ENCODE data around the gene EP400.
A peak's percentile ranks its signal among the peaks of the same experiment; 100 is the strongest.
"Not testable (repeated sequence)": the region's sequence is repeated elsewhere in the genome, so short reads cannot be mapped to it uniquely, and the experiment has no call there.

EP400 gene

DNA sequence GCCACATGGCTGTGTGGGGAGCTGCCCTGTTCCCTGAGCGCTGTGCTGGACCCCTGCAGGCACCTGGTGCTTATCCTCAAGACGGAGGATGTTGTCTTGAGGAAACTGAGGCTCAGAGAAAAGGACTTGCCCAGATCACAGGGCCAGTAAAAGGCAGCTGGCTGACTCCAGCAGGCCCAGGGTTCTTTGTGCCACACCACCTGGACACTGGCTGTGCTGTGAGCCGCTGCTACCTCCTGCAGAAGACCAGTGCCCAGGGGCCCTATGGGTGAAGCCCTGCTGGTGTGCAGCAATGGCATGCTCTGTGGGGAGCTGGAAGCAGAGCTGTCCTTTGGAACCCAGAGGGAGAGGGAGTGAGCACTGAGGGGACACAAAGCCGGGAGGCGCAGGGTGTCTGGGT lies 118.5 kb downstream of the EP400 start:
- no peak for DNase-seq (ENCODE audit: low spot score)

DNA sequence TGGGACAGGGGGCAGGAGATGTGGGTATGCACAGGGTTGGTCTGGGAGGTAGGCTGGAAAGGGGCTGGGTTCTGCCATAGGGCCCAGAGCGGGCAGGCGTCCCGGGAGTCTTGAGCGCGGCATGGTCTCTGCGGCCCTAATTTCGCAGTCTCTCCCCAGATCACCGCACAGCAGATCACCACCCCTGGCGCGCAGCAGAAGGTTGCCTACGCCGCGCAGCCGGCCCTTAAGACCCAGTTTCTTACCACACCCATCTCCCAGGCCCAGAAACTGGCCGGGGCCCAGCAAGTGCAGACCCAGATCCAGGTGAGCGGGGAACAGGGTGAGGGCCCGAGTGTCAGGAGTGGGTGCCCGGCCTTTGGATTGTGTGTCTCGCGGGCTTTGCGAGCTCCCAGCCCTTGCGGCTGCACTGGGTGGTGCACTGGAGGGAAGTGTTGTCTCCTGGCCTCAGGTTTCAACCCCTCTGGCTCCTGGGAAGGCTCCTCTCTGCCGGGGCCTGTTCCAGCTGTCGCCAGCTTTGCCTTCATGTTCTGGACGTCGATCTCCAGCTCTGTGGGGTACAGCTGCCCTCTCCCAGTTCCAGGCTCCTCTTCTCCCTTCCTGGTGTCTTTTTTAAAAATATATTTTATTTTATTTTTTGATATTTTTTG lies 119.7 kb downstream of the EP400 start:
- no peak for DNase-seq (ENCODE audit: low spot score)

DNA sequence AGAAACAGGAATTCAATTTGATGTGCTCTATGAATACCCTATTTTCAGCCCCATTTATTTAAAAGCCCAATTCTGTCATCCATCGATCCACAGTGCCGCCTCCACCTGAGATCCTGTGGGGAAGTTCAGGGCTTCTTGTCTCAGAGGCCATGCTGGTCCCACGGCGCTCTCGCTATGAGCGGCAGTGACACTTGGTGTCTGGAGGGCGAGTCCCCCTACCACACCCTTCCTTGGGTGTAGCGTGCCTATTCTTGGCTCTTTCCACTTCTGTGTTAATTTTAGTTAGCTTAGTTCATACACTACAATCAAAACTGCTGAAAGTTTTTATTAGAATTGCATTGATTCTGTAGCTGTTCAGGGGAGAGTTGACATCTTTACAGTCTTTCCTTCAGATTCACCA lies 120.6 kb downstream of the EP400 start:
- DNase-seq (ENCODE audit: low spot score), result no peak

DNA sequence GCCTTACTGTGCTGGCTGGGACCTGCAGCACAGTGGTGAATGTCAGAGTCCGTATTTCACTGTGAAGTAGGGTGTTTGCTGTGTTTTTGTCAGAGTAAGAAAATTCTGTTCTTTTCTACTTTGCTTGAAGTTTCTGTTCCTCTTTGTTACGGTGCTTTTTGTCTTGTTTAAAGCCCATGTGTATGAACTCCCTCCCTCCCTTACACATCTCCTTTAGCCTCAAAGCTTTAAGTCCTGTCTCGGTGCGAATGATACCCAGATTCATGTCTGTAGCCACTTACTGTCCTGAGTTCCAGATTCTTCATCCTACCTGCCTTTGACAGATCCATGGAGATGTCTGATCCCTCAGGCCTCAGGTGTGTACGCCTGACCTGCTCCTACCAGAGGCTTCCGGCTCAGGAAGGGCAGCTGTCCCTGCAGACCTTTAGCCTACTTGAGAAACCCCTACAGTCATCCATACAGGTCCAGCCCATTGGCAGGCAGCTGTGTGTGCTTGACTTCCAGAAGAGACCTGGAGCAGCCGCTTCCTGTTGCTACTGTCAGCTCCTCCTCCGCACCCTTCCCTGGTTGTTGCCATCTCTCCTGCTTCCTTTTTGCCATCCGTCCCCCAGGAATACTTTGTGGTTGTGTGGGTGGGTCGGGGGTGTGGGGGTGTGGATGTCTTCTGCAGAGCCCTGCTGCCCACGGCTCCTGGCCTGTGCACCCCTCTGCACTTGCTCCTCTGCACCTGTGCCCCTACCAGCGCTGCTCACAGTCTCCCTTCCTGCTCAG lies 121.5 kb downstream of the EP400 start:
- DNase-seq (ENCODE audit: low spot score), result no peak

DNA sequence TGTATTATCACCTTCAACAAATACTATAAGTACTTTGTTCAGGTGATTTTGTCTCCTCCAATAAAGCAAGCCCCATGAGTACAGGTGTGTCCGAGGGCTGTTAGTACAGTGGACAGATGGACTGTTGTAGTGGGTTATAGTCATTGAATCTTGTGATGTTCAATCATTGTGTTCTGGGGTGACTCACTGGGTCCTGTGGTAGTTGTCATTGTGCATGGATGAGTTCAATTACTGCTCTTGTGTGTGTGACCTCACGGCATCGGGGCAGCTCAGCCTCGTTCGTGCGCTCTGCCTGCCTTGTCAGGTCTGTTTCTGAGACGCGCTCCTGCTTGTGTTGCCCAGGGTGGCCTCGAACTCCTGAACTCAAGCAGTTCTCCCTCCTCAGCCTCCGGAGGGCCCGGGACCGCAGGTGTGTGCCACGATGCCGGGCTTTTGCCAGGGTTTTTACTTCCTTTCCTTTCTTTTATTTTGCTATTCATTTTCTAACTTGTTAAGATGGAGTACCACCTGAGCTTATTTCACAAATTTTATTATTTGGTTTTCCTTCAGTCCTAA lies 122.2 kb downstream of the EP400 start:
- no peak for DNase-seq (ENCODE audit: low spot score)

DNA sequence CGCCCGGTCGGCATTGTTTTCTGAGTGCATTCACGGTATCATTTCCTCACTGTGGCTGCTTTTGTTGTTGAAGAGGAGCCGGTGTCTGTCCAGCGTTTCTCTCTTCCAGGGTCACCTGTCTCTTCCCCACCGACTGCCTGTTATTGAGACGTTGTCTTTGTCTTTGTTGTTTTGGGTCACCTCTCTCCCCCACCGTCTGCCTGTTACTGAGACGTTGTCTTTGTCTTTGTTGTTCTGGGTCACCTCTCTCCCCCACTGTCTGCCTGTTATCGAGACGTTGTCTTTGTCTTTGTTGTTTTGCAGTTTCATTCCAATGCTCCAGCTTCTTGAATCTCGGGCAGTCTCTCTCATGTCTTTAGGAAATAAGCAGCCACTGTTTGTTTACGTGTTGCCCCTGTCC lies 124.5 kb downstream of the EP400 start:
- DNase-seq (ENCODE audit: low spot score), result no peak

DNA sequence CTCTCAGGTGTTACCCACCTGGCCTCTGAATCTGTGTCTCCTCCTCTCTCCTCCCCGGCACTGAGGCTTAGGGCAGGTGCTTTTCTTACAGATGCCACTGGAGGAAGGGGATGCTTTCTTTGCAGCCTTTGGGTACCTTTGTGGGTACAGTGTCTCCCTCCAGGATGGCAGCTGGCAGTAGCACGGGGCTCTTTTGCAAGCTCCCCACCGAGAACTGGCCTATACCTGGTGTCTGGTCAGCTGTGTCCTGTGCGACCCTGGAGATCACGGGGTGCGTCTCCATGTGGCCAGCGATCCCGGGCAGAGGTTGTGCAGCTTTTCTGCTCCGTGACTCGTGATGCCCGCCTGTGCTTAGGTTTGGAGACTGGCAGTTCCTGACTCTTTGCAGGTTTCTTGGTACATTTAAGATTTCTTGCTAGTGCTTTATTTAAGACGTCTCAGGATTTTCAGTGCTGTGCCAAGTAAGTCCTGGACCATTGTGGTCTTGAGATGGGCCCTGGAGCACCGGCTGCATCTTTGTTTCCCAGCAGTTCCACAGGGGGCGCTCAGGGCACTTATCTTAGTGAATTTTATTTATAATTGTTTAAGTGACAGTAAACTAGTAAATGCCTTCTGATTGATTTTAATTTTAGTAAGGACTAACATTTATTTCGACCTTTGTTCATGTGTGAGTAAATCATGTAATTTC lies 125.4 kb downstream of the EP400 start:
- DNase-seq (ENCODE audit: low spot score), result no peak

DNA sequence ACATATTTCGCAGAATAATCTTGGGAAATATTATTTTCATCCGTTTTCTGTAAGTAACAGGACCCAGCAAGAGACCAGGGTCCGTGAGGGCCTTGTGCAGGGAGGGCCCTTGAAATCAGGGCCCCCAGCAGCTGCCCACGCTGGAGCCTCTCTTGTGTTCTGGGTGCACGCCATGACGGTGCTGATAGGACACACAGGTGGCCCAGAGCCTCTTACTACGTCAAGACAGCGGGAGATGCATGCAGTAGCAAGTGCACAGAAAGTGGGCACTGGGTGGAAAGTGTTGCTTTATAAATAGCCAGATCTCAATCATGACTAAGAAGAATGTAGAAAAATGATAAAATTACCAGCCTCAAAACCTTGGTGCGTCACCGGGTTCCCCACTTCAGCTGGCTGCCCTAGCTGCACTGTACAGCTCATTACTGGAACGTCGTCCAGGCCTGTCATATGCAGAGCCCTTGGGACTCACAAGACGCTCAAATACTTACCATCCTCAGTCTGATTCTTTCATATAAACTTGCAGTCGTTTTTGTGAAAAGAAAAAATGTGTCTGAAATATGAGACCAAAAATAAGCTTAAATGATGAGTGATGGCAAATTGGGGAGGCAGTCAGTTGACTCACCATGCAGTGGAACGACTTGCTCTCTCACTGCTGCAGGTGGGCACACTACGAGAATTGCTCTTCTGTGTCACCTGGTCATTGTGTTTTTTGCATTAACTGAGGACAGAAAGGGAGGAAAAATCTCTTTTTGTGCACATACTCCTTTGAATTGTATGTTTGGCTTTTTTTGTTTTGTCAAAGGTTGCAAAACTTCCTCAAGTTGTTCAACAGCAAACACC lies 126.2 kb downstream of the EP400 start:
- no peak for DNase-seq (ENCODE audit: low spot score)

DNA sequence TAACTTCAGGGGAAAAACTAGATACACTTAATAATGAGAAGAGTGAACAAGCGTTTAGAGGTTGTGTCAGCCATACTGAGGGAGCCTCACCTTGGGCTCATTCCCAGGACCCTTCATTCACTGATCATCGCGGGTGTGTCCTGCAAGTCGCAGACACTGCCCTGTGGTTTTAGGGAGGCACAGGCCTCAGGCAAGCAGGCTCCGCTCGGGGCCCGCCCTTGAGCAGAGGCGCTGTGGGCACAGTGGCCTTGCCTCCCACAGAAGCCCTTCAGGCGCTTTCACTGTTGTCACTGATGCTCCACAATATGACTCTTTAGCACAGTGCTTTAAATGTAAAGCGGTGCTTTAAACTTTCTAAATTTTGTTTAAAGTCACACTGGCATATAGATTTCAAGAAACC lies 127.0 kb downstream of the EP400 start:
- no peak for DNase-seq (ENCODE audit: low spot score)

DNA sequence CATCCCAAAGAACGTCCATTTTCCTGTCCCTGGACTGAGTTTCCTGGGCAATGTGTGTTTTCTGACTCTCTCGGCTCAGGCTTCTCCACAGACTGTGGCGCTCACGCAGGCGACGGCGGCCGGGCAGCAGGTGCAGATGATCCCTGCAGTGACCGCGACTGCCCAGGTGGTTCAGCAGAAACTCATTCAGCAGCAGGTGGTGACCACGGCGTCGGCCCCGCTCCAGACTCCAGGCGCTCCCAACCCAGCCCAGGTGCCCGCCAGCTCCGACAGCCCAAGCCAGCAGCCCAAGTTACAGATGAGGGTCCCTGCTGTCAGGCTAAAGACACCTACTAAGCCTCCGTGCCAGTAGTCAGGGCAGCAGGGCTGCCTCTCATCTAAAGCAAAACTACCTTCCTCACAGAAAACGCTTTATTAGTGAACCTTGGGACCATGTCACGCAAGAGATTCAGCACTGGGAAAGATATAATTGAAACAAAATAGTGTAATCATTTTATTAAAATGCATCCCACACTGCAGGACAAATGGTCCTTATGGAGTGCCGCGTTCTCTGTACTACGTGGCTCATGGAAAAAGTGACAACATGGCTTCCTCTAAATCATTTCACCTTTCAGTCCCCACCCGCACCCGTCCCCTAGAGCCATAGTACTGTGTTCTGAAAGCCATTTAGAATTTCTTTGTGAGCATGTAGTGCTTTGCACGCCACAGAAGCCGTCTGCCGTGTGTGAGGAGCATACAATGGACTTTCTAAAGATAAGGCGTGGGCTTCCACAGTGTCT lies 127.8 kb downstream of the EP400 start:
- no peak for DNase-seq (ENCODE audit: low spot score)

DNA sequence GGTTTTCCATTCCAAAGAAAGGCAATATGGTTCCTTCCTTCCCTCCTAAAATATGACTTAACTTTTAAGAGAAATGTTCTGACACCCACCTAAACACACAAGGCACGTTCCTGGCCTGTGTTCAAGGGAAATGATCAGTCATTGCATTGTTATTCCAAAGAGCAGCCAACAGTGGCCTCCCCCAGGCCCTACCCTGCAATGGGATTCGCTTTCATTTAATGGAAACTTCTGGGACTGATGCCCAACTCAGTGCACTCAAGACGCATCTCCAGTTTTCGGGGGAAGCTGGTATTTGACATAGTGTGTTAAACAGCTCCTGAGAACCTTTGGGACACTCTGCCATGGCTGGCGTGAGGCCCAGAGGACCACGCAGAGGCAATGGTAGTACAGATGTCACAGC lies 128.4 kb downstream of the EP400 start:
- no peak for DNase-seq (ENCODE audit: low spot score)

DNA sequence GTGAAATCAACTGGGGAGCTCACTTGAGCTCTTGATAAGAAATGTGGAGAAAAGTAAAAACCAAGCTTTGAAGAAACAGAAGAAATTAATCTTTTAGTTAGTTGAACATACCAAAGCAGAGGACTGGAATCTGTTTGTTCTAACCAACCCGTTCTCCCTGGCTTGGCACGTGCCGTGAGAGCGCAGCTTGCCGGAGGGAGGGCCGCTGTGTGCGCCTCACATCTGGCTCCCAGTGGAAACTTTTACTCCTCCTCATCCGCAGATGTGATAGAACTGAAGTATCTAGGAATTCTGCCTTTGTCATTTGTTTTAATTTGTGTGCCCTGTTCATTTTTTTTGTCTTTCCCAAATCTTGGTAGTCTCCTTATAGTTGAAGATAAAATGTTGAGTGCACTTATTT lies 129.5 kb downstream of the EP400 start:
- no peak for DNase-seq (ENCODE audit: low spot score)

DNA sequence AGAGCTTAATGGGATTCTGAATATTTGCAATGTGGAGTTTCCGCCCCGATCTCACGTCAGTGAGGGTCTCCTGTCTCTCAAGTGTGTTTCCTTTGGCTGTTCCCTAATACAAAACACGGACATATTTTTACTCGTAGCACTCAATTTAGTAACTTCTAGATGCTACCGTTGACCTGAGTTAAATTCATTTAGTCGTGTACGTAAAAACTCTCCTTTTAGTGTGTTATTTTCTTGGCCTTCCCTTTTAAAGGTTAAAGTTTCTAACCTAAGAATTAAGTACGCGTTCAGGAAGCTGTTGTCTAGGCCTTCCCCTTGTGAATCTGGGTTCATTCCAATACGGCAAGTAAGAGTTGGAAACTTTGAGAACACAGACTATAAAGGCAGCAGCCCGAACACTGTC lies 130.0 kb downstream of the EP400 start:
- DNase-seq (ENCODE audit: low spot score), result no peak

DNA sequence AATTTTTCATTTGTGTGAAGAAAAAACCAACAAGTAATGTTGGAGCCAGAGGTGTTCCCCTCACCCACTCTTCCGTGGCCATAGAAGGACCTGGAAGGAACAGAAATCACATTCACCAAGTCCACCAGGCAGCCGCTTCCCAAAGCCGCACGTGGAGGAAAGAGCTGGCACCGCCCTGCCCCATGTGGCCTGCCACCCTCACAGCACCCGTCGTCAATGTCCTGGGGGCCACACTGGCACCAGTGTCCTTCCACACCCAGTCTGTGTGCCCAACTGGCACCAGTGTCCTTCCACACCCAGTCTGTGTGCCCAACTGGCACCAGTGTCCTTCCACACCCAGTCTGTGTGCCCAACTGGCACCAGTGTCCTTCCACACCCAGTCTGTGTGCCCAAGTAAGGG lies 130.8 kb downstream of the EP400 start:
- not testable (repeated sequence) for DNase-seq (ENCODE audit: low spot score)

DNA sequence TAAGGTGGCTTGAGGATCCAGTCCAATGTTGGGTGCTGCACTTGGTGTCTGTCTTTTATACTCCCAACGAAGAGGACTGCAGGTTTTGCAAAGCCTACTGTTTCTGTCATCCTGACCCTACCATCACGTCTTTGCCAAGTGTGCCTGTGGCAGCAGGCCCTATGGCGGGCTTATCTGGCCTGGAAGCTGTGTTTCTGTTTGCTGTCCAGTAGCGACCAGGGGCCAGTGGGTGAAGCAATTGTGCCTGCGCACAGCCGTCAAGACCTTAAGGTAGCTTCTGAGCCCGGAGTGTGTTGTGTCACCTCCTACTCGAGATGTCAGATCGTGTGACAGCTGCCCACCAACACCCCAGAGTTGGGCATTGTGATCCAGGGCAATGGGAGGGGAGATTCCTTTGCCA lies 131.7 kb downstream of the EP400 start:
- DNase-seq (ENCODE audit: low spot score), result no peak

DNA sequence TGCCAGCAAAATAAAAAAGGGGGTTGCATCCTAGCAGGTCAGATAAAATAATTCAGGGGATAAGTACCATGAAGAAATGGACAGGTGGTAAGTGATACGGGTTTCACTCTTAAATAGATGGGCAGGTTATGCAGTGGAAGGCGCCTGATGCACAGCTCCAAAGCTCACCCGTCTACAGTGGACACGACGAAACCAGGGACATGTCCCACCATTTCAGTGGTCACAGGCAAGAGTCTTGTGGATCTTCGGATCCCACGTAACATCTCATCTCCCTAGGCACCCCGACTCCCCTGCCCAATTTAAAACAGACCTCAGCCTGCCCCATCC lies 133.8 kb downstream of the EP400 start:
- no peak for DNase-seq (ENCODE audit: low spot score)

DNA sequence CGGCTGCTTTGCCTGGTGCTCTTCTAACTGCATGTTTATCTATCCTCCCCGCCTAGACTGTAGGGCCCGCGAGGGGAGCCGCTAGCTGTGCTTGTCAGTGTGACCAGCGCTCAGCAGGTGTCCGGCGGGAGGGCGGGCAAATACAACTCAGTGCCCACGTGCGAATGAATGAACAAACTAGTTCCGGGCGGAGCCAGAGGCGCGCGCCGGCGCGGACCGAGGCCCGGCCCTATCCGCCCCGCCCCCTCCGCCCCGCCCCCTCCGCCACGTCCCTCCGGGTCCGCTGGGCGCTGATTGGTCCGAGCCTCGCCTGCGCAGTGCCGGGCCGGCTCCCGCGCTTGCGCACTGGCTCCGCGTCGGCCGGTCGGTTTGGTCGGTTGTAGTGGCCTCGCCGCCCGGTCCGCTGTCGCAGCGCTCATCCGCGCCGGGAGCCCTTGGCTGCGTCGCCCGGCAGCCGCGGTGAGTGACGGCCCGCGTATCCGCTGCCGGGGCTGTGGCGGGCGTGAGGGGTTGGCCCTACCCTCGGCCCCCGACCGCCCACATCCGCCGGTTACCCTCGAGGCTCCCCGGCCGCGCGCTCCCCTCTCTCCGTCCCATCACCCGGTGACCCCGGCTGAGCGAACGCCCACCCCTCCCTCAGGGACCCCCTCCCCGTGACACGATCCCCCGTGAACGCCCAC lies 134.3 kb downstream of the EP400 start:
- DNase-seq (ENCODE audit: low spot score), result peak; percentile 89

DNA sequence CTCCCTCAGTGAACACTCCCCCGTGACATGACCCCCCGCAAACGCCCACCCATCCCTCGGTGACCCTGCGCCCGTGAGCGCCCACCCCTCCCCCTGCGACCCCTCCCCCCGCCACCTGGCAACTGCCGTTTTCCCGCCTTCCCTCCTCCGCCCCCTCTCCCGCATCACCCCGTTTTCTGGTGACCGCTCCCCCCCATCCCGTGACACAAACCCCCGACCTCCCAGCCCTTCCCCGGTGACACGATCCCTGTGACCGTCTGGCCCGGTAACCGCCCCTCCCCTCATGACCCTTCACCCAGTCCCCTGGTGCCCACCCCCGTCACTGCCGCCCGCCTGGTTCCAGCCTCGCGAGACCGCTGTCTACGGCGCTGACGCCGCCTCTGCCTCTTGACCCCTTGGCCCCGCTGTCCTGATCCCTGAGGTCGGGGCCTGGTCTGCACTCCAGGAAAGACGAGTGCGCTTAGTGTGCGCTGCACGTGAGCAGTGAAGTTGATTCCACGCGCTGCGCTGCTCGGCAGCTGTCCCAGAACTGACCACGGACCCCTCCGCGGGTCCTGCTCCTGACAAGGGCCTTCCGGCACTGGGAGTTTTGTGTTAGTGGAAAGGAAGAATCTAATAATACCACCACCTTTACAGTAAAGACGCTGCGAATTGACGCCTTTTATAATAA lies 135.0 kb downstream of the EP400 start:
- peak; percentile 36 for DNase-seq (ENCODE audit: low spot score)

DNA sequence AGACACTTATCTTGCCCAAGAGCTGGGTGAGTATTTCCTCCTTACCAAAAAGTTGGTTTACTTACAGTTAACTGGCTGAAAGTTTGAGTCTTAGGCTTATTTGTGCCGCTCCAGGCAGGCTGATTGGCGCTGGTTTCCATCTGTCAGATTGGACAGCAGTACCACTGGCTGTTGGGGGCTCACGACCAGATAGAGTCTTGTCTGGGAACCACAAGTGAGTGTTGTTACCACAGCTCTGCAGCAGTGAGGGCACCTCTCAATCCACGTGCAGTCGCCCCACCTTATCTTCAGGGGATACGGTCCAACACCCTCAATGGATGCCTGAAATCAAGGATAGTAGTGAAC lies 135.5 kb downstream of the EP400 start:
- peak; percentile 2 for DNase-seq (ENCODE audit: low spot score)

DNA sequence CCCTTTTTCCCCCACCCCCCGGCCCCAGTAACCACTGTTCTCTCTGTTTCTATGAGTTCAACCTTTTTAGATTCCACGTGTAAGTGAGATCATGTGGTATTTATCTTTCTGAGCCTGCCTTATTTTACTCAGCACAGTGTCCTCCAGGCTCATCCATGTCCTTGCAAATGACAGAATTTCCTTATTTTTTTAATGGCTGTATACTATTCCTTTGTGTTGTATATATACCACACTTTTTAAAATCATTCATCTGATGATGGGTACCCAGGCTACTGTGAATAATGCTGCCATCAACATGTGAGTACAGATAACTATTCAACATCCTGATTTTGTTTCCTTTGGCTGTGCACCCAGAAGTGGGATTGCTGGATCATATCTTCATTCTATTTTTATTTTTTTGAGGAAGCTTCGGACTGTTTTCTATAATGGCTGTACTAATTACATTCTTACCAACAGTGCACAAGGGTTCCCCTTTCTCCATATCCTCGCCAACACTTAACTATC lies 139.7 kb downstream of the EP400 start:
- no peak for DNase-seq (ENCODE audit: low spot score)
